SK-N-SH (cell line): ENCODE results near the gene BOLA2.
"Not testable (repeated sequence)": the region's sequence is repeated elsewhere in the genome, so short reads cannot be mapped to it uniquely, and the experiment has no call there.

Experiments
- CTCF ChIP-seq: fragments of 200-600 bp; sonication (generic); IDR thresholded peaks from 2 replicates; pipeline ENCODE4 v1.6.1; 2017; ENCODE audit warnings: antibody characterized with exemption, mild to moderate bottlenecking, moderate library complexity
- EP300 ChIP-seq, 2 experiments: IDR thresholded peaks; 2 replicates each; pipeline versions ENCODE4 v1.4.0 to v1.6.1; 2012; ENCODE audit warnings: borderline replicate concordance in 1 of 2, low read depth in 1 of 2, low read length in 1 of 2
- EZH2phosphoT487 ChIP-seq: fragments of 200-600 bp; sonication (generic); IDR thresholded peaks from 2 replicates; pipeline ENCODE4 v1.6.1; 2017; ENCODE audit warnings: low read depth, mixed run types, mild to moderate bottlenecking, antibody characterized with exemption, moderate library complexity, borderline replicate concordance
- FOSL2 ChIP-seq: IDR thresholded peaks from 2 replicates; pipeline ENCODE4 v1.4.0; 2012; ENCODE audit warnings: low read depth, mild to moderate bottlenecking, moderate library complexity, borderline replicate concordance
- MXI1 ChIP-seq: IDR thresholded peaks from 2 replicates; pipeline ENCODE4 v1.6.1; 2012; ENCODE audit warnings: mild to moderate bottlenecking, low read depth, low read length, improper control_type of control experiment
- SIN3A ChIP-seq: IDR thresholded peaks from 2 replicates; pipeline ENCODE4 v1.6.1; 2012; ENCODE audit warnings: low read depth, mild to moderate bottlenecking, low read length, moderate library complexity, borderline replicate concordance
- SMC3 ChIP-seq: IDR thresholded peaks from 2 replicates; pipeline ENCODE4 v1.6.1; 2012; ENCODE audit warnings: low read depth, low read length, improper control_type of control experiment
- TEAD4 ChIP-seq: IDR thresholded peaks from 2 replicates; pipeline ENCODE4 v1.4.0; 2012; ENCODE audit warnings: mild to moderate bottlenecking, borderline replicate concordance; ENCODE audit not compliant: insufficient read depth

DNA sequence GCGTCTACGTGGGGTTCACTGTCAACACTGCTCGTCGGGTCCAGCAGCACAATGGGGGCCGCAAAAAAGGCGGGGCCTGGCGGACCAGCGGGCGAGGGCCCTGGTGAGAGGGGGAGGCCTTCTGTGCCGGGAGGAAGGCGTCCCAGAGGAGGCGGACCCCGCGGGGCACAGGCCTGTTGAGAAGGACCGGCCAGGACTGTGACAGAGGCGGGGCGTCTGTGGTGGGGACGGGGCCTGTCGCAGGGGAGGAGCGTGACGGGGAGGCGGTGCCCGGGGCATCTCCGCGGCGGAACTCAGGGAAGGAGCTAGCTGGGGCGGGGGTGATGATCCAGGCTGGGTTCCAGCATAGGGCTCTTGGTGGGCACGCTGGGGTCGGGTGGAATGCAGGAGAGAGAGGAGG lies 677 bp upstream of the BOLA2 start:
- TF ChIP-seq EP300 (IDR thresholded peaks at IDR 0.05; ENCODE audit: borderline replicate concordance in 1 of 2, low read depth in 1 of 2, low read length in 1 of 2); EZH2phosphoT487; TEAD4; FOSL2; CTCF; SMC3; SIN3A; MXI1: not testable (repeated sequence)
